AG04449 (cell line): ENCODE measurements around the gene CCDC185.

Experiments
- CTCF ChIA-PET: fragments of 350-600 bp; formaldehyde crosslinking; extraction: SDS; loops from one replicate; lab custom pipeline; 2021; ENCODE audit warnings: antibody characterized with exemption; lab: Yijun Ruan, JAX
- POLR2A ChIA-PET: fragments of 400-600, 350-600 bp; formaldehyde crosslinking; extraction: SDS; loops from one replicate; lab custom pipeline; 2020; ENCODE audit warnings: antibody characterized with exemption, inconsistent platforms; lab: Yijun Ruan, JAX
- DNase-seq: peaks from one replicate; pipeline ENCODE4 v3.0.0-alpha.2; 2010; ENCODE audit warnings: low read depth, low spot score
- H3K4me3 ChIP-seq: 2 replicates; pipeline ENCODE4 v1.5.1; 2011; ENCODE audit warnings: low read depth, mild to moderate bottlenecking, control low read depth, low read length
- CTCF ChIP-seq: IDR thresholded peaks from one replicate; pipeline ENCODE4 v1.5.1; 2011; ENCODE audit warnings: mild to moderate bottlenecking, moderate library complexity, low read length, control low read depth, inconsistent platforms; ENCODE audit not compliant: insufficient read depth; ENCODE audit errors: missing control alignments

The CCDC185 gene

DNA sequence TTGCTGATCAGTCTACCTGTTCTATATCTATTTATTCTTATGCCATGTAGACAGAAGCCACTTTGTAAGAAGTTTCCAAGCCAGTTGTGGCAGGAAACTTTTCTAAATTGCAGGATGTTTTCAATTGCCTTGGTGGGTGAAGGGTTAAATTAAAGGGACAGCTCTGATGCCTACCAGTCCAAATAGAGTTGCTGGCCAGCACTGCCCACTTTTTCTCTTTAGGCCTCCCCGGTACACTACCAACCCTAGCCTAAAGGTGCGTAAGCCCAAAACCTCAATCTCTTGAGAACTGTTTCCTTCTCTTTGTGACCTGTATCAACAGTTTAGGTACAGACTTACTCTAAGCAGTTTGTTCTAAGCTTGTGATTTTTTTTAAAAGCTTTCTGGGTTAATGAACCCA, 44.8 kb upstream of the CCDC185 start:
- no peak overlapping the region for H3K4me3 ChIP-seq
- POLR2A ChIA-PET = no interaction called here
- no peak for TF ChIP-seq CTCF
- DNase-seq = no peak
- CTCF ChIA-PET = interaction anchor here (1.2 kb wide), 1 partner anchor 12 kb away, joined by 3 read pairs; no protein-coding TSS in a partner anchor

- DNase-seq = no peak
- H3K4me3 ChIP-seq = no peak overlapping the region
- TF ChIP-seq CTCF = no peak
- ChIA-PET CTCF (interaction anchor here (1.2 kb wide), 1 partner anchor 11 kb away, joined by 3 read pairs; no protein-coding TSS in a partner anchor), POLR2A (no interaction called here)
These were observed 44.0 kb upstream of the CCDC185 start for GRCh38 chr1:223349241-223349640.

DNA sequence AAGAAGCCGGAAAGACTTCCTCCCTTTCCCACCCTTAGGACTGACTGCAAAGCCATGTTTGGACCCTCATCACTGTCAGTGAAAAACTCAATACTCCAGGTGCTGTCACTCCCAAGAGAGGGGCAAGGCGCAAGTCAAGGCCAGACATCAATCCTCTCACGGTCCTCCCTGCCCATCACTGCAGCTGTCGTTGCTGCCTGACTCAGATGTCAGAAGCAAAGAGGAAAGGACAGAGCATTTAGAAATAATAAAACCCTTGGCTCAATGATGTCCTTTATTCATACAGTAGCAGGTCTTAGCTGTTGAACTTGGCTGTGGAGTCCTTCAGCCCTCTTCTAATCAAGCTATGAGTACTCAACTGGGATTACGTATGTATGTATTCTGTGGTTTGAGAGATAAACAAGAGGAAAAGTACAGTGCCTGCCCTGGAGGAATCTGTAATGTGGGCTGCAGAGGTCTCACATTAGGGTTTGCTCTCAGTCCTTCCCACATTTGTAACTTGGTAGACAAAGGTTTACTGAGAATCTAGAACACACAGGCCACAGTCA, 42.8 kb upstream of the CCDC185 start:
- no peak for TF ChIP-seq CTCF
- H3K4me3 ChIP-seq = no peak overlapping the region
- POLR2A ChIA-PET = no interaction called here
- DNase-seq = no peak
- CTCF ChIA-PET = no interaction called here

DNA sequence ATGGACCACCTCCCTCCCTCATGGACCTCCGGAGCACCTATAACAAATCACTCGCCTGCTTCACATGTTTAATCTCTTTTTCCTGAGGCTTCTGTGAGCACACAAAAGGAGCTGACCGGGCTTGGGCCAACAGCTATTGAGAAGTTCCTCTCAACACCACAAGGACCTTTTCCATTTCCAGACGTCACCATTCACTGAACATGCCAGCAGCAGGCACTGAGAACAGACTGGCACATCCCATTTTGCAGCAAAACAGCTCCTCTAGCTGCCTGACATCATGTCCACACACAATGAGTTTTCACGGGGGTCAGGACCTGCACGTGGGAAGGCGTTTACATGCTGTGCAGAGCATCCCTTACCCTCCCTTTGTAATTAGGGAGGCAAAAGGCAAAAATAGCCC, 40.3 kb upstream of the CCDC185 start:
- POLR2A ChIA-PET = no interaction called here
- CTCF ChIA-PET = no interaction called here
- TF ChIP-seq CTCF = no peak
- no peak for DNase-seq
- no peak overlapping the region for H3K4me3 ChIP-seq

- POLR2A ChIA-PET = no interaction called here
These were observed 39.3 kb upstream of the CCDC185 start for GRCh38 chr1:223353939-223354338.

DNA sequence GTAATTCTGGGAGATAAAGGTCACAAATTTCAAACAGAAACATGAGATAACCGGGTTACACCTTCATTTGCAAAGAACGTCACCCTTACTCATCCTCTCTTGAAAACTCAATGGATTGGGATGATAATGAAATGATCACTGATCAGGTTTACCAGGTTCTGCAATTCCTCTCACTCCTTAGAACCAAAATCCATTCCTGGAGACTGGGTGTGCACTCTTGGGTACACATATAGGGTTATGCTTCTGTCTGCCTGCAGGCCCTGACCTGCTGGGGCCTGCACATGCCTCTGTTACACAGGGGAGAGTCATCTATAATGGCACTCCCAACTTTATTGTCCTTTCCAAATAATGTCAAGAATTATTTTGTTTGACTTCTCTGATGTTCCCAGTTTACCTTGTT, 37.5 kb upstream of the CCDC185 start:
- ChIA-PET POLR2A (no interaction called here), CTCF (no interaction called here)
- no peak overlapping the region for H3K4me3 ChIP-seq
- no peak for TF ChIP-seq CTCF
- no peak for DNase-seq

More at GRCh38 chr1:223353939-223354338, 39.3 kb upstream of the CCDC185 start:
- DNase-seq = no peak
- TF ChIP-seq CTCF = no peak
- H3K4me3 ChIP-seq = no peak overlapping the region
- CTCF ChIA-PET = no interaction called here
